HG03460 (cell line): ENCODE results near the gene DNAJB11.
"Not testable (repeated sequence)": the region's sequence is repeated elsewhere in the genome, so short reads cannot be mapped to it uniquely, and the experiment has no call there.

Experiments
- ATAC-seq: cut with Tn5 transposase; IDR thresholded peaks from one replicate; pipeline ENCODE4 v1.9.1; 2021; ENCODE audit not compliant: unreplicated experiment

DNAJB11 gene

GRCh38 chr3:186551387-186551786 is 19.1 kb upstream of the DNAJB11 start:
- no peak for ATAC-seq

- ATAC-seq: no peak
Measured at GRCh38 chr3:186552408-186553031, 18.0 kb upstream of the DNAJB11 start.

- no peak for ATAC-seq
Measured at GRCh38 chr3:186564586-186564985, 5.9 kb upstream of the DNAJB11 start.

GRCh38 chr3:186566772-186567071 is 3.8 kb upstream of the DNAJB11 start:
- ATAC-seq: no peak

GRCh38 chr3:186567072-186567921 is 3.2 kb upstream of the DNAJB11 start, which contains the start of gene TBCCD1:
TBCCD1 (minus strand) TSS chr3:186567339; CDS start chr3:186564329, 3,010 bp downstream.
- peak; percentile 45 for ATAC-seq

- not testable (repeated sequence) for ATAC-seq
Measured at GRCh38 chr3:186569361-186569760, 1.2 kb upstream of the DNAJB11 start.

- ATAC-seq: no peak
Measured at GRCh38 chr3:186569779-186570095, 783 bp upstream of the DNAJB11 start.

GRCh38 chr3:186570941-186571643 is 572 bp downstream of the DNAJB11 start:
- ATAC-seq: no peak

- ATAC-seq: no peak
Measured at GRCh38 chr3:186571644-186572013, 1.1 kb downstream of the DNAJB11 start.

GRCh38 chr3:186577521-186577920 is 7.0 kb downstream of the DNAJB11 start:
- ATAC-seq: no peak

- no peak for ATAC-seq
Measured at GRCh38 chr3:186580785-186581184, 10.3 kb downstream of the DNAJB11 start.

GRCh38 chr3:186582541-186582940 is 12.0 kb downstream of the DNAJB11 start:
- no peak for ATAC-seq

- ATAC-seq: no peak
Measured at GRCh38 chr3:186583831-186584230, 13.3 kb downstream of the DNAJB11 start.

GRCh38 chr3:186586245-186586644 is 15.7 kb downstream of the DNAJB11 start:
- ATAC-seq: not testable (repeated sequence)

GRCh38 chr3:186587183-186587582 is 16.7 kb downstream of the DNAJB11 start:
- ATAC-seq: no peak

GRCh38 chr3:186588632-186589031 is 18.1 kb downstream of the DNAJB11 start:
- ATAC-seq: no peak

- no peak for ATAC-seq
Measured at GRCh38 chr3:186589121-186589520, 18.6 kb downstream of the DNAJB11 start.

GRCh38 chr3:186589856-186590579 is 19.5 kb downstream of the DNAJB11 start:
- no peak for ATAC-seq

GRCh38 chr3:186590580-186591295 is 20.2 kb downstream of the DNAJB11 start:
- no peak for ATAC-seq

- no peak for ATAC-seq
Measured at GRCh38 chr3:186592682-186593081, 22.2 kb downstream of the DNAJB11 start.

- ATAC-seq: no peak
Measured at GRCh38 chr3:186593862-186594261, 23.3 kb downstream of the DNAJB11 start.
